Lower lobe of right lung (tissue), 2 donors: ENCODE data around the gene ACAD9. TPM values are rescaled to one million over a fixed set of nuclear protein-coding genes. Genes with fewer than 3 reads are reported as not detected.
"Not testable (repeated sequence)": the region's sequence is repeated elsewhere in the genome, so short reads cannot be mapped to it uniquely, and the experiment has no call there.

Source experiments
- ATAC-seq, 2 donors: fragments of 200-7000 bp; cut with Tn5 transposase; one replicate each; pipeline ENCODE4 v1.9.1; 2020 to 2022; ENCODE audit warnings: mild to moderate bottlenecking in 2 of 2, moderate library complexity in 2 of 2
- DNase-seq: peaks from one replicate; pipeline ENCODE4 v3.0.0-alpha.2; 2020
- H3K27ac ChIP-seq: fragments of 200-600 bp; one replicate; pipeline ENCODE4 v1.8.0; 2022
- H3K27me3 ChIP-seq: fragments of 200-600 bp; one replicate; pipeline ENCODE4 v1.8.0; 2022; ENCODE audit warnings: low read depth
- H3K36me3 ChIP-seq: fragments of 200-600 bp; one replicate; pipeline ENCODE4 v1.8.0; 2022; ENCODE audit warnings: mild to moderate bottlenecking
- H3K4me1 ChIP-seq: fragments of 200-600 bp; one replicate; pipeline ENCODE4 v1.8.0; 2022
- H3K4me3 ChIP-seq: fragments of 200-600 bp; one replicate; pipeline ENCODE4 v1.8.0; 2022; ENCODE audit warnings: mild to moderate bottlenecking
- H3K9me3 ChIP-seq: fragments of 200-600 bp; one replicate; pipeline ENCODE4 v1.8.0; 2022
- CTCF ChIP-seq: fragments of 200-600 bp; IDR thresholded peaks from one replicate; pipeline ENCODE4 v1.8.0; 2022; ENCODE audit warnings: antibody characterized with exemption, mild to moderate bottlenecking
- intact Hi-C: fragments of 100-400 bp; cut with DNase I; formaldehyde crosslinking; loops from one replicate; pipeline ENCODE4 v1.11.0; 2022
- total RNA-seq: library from RNA; stranded (reverse); fragmentation: NEBNext Ultra II Directional; extraction: Animal tissue kit (Norgen Biotek cat#: 25700); gene quantifications from one replicate; pipeline ENCODE4 v1.2.1, GENCODE V29; 2021
- donor health status: DM: no; HTN: yes; CAD: no; lungs with severe emphysema.

ACAD9 gene
- total RNA-seq, 1 donor from 2014 or later: 38.0 TPM

GRCh38 chr3:128919988-128920387 lies 40.6 kb downstream of the ACAD9 start:
- no peak for ATAC-seq
- no peak for TF ChIP-seq CTCF
- no peaks in the 10 kb centered on the region for H3K4me1 ChIP-seq
- intact Hi-C loops: no loop called here
- peaks cover 11% of the 10 kb centered on the region for H3K9me3 ChIP-seq
- no peaks in the 10 kb centered on the region for H3K27me3 ChIP-seq
- no peak overlapping the region for H3K4me3 ChIP-seq
- H3K27ac ChIP-seq: no peak overlapping the region
- DNase-seq: no peak
- peaks cover 16% of the 10 kb centered on the region for H3K36me3 ChIP-seq

- Histone ChIP-seq H3K4me1 (no peaks in the 10 kb centered on the region), H3K36me3 (no peaks in the 10 kb centered on the region), H3K27ac (no peak overlapping the region), H3K27me3 (no peaks in the 10 kb centered on the region), H3K4me3 (no peak overlapping the region), H3K9me3 (peaks cover 11% of the 10 kb centered on the region)
- intact Hi-C loops: no loop called here
- ATAC-seq: no peak
- TF ChIP-seq CTCF: no peak
- no peak for DNase-seq
Observed at GRCh38 chr3:128922804-128923459, 43.5 kb downstream of the ACAD9 start.

GRCh38 chr3:128923576-128923975 lies 44.2 kb downstream of the ACAD9 start:
- no peaks in the 10 kb centered on the region for H3K27me3 ChIP-seq
- H3K9me3 ChIP-seq: peaks cover 11% of the 10 kb centered on the region
- TF ChIP-seq CTCF: no peak
- ATAC-seq (no peak), DNase-seq (no peak)
- H3K4me1 ChIP-seq: no peaks in the 10 kb centered on the region
- no peak overlapping the region for H3K4me3 ChIP-seq
- no peak overlapping the region for H3K27ac ChIP-seq
- intact Hi-C loops: no loop called here
- no peaks in the 10 kb centered on the region for H3K36me3 ChIP-seq

- H3K36me3 ChIP-seq, DNase-seq, H3K4me3 ChIP-seq, H3K27me3 ChIP-seq, ATAC-seq, intact Hi-C loops, H3K27ac ChIP-seq, H3K4me1 ChIP-seq: not testable (repeated sequence)
- H3K9me3 ChIP-seq: peaks cover 11% of the 10 kb centered on the region
Observed at GRCh38 chr3:128923986-128924385, 44.6 kb downstream of the ACAD9 start.

GRCh38 chr3:128929364-128929763 lies 49.9 kb downstream of the ACAD9 start:
- intact Hi-C loops: no loop called here
- no peaks in the 10 kb centered on the region for H3K36me3 ChIP-seq
- TF ChIP-seq CTCF: no peak

GRCh38 chr3:128931046-128931445 lies 51.6 kb downstream of the ACAD9 start:
- ATAC-seq (no peak), DNase-seq (no peak)
- no peak overlapping the region for H3K4me3 ChIP-seq
- no peaks in the 10 kb centered on the region for H3K27me3 ChIP-seq
- intact Hi-C loops: no loop called here
- H3K36me3 ChIP-seq: no peaks in the 10 kb centered on the region
- TF ChIP-seq CTCF: no peak
- no peaks in the 10 kb centered on the region for H3K9me3 ChIP-seq
- no peaks in the 10 kb centered on the region for H3K4me1 ChIP-seq
- H3K27ac ChIP-seq: no peak overlapping the region

More at GRCh38 chr3:128929364-128929763, 49.9 kb downstream of the ACAD9 start:
- no peaks in the 10 kb centered on the region for H3K9me3 ChIP-seq
- no peak overlapping the region for H3K27ac ChIP-seq
- DNase-seq (no peak), ATAC-seq (no peak)
- no peak overlapping the region for H3K4me3 ChIP-seq
- H3K27me3 ChIP-seq: no peaks in the 10 kb centered on the region
- no peaks in the 10 kb centered on the region for H3K4me1 ChIP-seq
